GM12878 (cell line): ENCODE data around the gene SLC6A1.

ENCODE experiments used
- ATF3 ChIP-seq: IDR thresholded peaks from 2 replicates; pipeline ENCODE4 v1.6.1; 2011; ENCODE audit warnings: low read depth, mild to moderate bottlenecking, low read length, moderate library complexity, borderline replicate concordance; ENCODE audit errors: extremely low read depth
- CTCF ChIP-seq, 3 experiments: IDR thresholded peaks in 2 of 3; conservative IDR thresholded peaks in 1 of 3; 2 replicates each; pipeline ENCODE4 v1.5.1; 2011; ENCODE audit warnings: low read depth in 3 of 3, low read length in 3 of 3, mild to moderate bottlenecking in 3 of 3, control low read depth in 2 of 3, moderate library complexity in 2 of 3, inconsistent platforms in 1 of 3, mixed read lengths in 1 of 3; ENCODE audit not compliant: control insufficient read depth in 2 of 3, insufficient read depth in 1 of 3; ENCODE audit errors: extremely low read depth in 1 of 3
- FOS ChIP-seq: IDR thresholded peaks from 3 replicates; pipeline ENCODE4 v1.6.1; 2011; ENCODE audit warnings: borderline replicate concordance; ENCODE audit not compliant: insufficient read length; ENCODE audit errors: extremely low read depth
- GABPA ChIP-seq: IDR thresholded peaks from 2 replicates; pipeline ENCODE4 v1.6.1; 2014; ENCODE audit warnings: antibody characterized with exemption, low read depth, mild to moderate bottlenecking, inconsistent platforms
- MXI1 ChIP-seq: fragments of 150-350 bp; IDR thresholded peaks from 2 replicates; pipeline ENCODE4 v1.6.1; 2011; ENCODE audit warnings: low read depth, mild to moderate bottlenecking, inconsistent platforms, low read length, improper control_type of control experiment
- NFYB ChIP-seq: IDR thresholded peaks from 2 replicates; pipeline ENCODE4 v1.6.1; 2011; ENCODE audit warnings: low read depth, mild to moderate bottlenecking, low read length, improper control_type of control experiment, moderate library complexity; ENCODE audit not compliant: insufficient read depth
- POLR2A ChIP-seq: IDR thresholded peaks from 2 replicates; pipeline ENCODE4 v1.6.1; 2011; ENCODE audit warnings: low read depth, mild to moderate bottlenecking, low read length
- POLR2AphosphoS2 ChIP-seq: IDR thresholded peaks from 2 replicates; pipeline ENCODE4 v1.6.1; 2011; ENCODE audit warnings: low read depth, mild to moderate bottlenecking, low read length, improper control_type of control experiment, moderate library complexity
- POLR2AphosphoS5 ChIP-seq: IDR thresholded peaks from 2 replicates; pipeline ENCODE4 v1.6.1; 2011; ENCODE audit warnings: mild to moderate bottlenecking, low read length, inconsistent platforms
- STAT3 ChIP-seq: IDR thresholded peaks from 2 replicates; pipeline ENCODE4 v1.6.1; 2011; ENCODE audit warnings: low read depth, low read length, improper control_type of control experiment
- TAF1 ChIP-seq: IDR thresholded peaks from 2 replicates; pipeline ENCODE4 v1.6.1; 2011; ENCODE audit warnings: mild to moderate bottlenecking, low read depth, low read length, borderline replicate concordance
- TBL1XR1 ChIP-seq: IDR thresholded peaks from 2 replicates; pipeline ENCODE4 v1.6.1; 2012; ENCODE audit warnings: low read depth, low read length, improper control_type of control experiment
- ZNF217 ChIP-seq: fragments of 450-650 bp; IDR thresholded peaks from 2 replicates; pipeline ENCODE4 v1.6.1; 2017; ENCODE audit warnings: antibody characterized with exemption, mild to moderate bottlenecking
- TF ChIP-seq, protein P1 (sequence below): IDR thresholded peaks from 2 replicates; pipeline ENCODE4 v1.6.1; 2012; ENCODE audit warnings: mild to moderate bottlenecking, low read depth, low read length

DNA sequence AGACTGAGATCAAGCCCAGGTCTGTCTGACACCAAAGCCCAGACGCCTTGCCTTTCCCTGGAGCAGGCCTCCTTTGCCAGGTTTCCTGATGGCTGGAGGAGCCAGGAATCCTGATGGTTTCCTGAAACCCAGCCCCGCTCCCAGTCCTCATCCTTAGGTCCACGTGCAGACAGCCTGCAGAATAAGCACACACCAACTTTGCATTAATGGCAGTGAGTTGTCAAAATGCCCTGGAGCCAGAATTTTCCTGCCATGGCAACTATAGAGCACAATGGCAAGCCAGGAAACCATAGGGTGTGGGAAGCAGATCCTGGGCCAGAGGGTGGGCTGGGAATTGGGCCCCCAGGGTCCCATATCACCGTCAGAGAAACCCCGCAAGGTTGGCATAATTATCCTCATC lies 94.3 kb downstream of the SLC6A1 start:
- TF ChIP-seq POLR2AphosphoS5 (no peak), POLR2A (no peak), TBL1XR1 (no peak), NFYB (no peak), FOS (no peak), CTCF (IDR thresholded peaks at IDR 0.05 in 2 of 3, conservative IDR thresholded peaks at IDR 0.05 in 1 of 3; ENCODE audit: control insufficient read depth in 2 of 3, extremely low read depth in 1 of 3, insufficient read depth in 1 of 3, low read depth in 3 of 3, low read length in 3 of 3) (no peak), TAF1 (no peak), STAT3 (no peak), POLR2AphosphoS2 (no peak), MXI1 (no peak), GABPA (no peak), ATF3 (no peak), ZNF217 (no peak)
- TF ChIP-seq, protein P1, sequence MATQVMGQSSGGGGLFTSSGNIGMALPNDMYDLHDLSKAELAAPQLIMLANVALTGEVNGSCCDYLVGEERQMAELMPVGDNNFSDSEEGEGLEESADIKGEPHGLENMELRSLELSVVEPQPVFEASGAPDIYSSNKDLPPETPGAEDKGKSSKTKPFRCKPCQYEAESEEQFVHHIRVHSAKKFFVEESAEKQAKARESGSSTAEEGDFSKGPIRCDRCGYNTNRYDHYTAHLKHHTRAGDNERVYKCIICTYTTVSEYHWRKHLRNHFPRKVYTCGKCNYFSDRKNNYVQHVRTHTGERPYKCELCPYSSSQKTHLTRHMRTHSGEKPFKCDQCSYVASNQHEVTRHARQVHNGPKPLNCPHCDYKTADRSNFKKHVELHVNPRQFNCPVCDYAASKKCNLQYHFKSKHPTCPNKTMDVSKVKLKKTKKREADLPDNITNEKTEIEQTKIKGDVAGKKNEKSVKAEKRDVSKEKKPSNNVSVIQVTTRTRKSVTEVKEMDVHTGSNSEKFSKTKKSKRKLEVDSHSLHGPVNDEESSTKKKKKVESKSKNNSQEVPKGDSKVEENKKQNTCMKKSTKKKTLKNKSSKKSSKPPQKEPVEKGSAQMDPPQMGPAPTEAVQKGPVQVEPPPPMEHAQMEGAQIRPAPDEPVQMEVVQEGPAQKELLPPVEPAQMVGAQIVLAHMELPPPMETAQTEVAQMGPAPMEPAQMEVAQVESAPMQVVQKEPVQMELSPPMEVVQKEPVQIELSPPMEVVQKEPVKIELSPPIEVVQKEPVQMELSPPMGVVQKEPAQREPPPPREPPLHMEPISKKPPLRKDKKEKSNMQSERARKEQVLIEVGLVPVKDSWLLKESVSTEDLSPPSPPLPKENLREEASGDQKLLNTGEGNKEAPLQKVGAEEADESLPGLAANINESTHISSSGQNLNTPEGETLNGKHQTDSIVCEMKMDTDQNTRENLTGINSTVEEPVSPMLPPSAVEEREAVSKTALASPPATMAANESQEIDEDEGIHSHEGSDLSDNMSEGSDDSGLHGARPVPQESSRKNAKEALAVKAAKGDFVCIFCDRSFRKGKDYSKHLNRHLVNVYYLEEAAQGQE: no peak
